ENCODE results near the gene DOC2A.

The DOC2A gene

DNA sequence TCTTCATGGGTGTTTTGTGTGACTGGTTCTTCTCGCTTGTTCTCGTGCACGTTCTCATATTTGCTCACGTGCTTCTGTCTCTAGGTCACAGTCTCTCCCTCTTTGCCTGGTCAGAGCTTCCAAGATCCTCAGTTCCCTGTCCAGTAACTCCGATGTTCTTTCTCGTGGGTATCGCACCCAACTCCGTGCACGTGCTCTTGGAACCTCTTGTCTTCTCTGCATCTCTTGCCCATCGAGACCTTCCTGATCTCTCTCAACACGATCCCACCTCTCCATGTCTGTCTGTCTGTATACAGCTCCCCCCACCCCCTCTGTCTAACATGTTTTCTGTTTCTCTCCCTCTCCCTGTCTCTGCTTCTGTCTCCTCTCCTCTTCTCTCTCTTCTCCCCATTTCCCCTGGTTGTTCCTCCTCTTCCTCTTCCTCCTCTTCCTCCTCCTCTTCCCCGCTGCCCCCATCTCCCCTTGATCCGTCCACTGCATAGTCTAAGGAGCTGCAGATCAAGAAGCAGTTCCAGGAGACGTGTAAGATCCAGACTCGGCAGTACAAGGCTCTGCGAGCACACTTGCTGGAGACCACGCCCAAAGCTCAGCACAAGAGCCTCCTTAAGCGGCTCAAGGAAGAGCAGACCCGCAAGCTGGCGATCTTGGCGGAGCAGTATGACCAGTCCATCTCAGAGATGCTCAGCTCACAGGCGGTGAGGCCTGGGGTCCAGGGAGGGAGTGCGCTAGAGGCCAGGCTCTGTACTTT lies 21.5 kb downstream of the DOC2A start:
- DNase-seq (ENCODE audit: low read depth): no peak

DNA sequence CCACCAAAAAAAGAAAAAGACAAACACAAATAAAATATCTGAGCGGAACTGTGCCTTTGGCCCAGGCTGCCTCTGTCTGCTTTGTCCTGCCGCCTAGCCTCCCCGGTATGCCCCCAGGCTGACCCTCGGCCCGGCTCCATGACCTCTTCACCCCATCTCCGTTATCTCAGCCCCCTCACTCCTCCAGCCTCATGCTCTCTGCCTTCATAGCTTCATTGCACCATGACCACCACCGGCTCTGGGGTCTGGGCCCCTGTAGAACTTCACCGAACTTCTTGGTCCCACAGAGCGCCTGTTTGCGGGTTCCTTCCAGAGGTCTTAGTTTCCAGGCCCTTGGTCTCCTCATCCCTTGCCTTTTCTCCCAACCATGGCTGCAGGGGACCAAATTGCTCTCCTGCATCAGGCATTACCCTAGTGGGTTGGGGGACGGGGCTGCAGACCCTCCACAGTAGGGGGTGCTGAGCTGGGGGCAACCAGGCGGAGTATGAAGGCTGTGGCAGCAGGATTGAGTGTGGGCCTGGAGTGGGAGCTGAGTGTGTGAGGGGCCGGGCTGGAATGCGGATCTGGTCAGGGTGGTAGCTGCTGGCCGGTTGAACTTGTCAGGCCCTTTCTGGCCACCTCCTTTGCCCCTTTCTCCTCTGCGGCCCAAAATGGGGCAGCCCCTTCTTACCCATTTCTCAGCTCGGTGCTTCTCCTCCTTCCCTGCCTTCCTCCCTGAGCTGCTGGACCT lies 22.3 kb downstream of the DOC2A start:
- no peak for DNase-seq (ENCODE audit: low read depth)

DNA sequence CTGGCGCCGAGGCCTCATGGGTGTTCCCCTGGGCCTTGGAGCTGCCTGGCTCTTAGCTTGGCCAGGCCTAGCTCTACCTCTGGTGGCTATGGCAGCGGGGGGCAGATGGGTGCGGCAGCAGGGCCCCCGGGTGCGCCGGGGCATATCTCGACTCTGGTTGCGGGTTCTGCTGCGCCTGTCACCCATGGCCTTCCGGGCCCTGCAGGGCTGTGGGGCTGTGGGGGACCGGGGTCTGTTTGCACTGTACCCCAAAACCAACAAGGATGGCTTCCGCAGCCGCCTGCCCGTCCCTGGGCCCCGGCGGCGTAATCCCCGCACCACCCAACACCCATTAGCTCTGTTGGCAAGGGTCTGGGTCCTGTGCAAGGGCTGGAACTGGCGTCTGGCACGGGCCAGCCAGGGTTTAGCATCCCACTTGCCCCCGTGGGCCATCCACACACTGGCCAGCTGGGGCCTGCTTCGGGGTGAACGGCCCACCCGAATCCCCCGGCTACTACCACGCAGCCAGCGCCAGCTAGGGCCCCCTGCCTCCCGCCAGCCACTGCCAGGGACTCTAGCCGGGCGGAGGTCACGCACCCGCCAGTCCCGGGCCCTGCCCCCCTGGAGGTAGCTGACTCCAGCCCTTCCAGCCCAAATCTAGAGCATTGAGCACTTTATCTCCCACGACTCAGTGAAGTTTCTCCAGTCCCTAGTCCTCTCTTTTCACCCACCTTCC lies 23.3 kb downstream of the DOC2A start:
- no peak for DNase-seq (ENCODE audit: low read depth)

DNA sequence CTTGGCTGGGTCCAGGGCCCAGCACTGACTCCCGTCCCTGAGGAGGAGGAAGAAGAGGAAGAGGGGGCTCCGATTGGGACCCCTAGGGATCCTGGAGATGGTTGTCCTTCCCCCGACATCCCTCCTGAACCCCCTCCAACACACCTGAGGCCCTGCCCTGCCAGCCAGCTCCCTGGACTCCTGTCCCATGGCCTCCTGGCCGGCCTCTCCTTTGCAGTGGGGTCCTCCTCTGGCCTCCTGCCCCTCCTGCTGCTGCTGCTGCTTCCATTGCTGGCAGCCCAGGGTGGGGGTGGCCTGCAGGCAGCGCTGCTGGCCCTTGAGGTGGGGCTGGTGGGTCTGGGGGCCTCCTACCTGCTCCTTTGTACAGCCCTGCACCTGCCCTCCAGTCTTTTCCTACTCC lies 23.9 kb downstream of the DOC2A start:
- no peak for DNase-seq (ENCODE audit: low read depth)

DNA sequence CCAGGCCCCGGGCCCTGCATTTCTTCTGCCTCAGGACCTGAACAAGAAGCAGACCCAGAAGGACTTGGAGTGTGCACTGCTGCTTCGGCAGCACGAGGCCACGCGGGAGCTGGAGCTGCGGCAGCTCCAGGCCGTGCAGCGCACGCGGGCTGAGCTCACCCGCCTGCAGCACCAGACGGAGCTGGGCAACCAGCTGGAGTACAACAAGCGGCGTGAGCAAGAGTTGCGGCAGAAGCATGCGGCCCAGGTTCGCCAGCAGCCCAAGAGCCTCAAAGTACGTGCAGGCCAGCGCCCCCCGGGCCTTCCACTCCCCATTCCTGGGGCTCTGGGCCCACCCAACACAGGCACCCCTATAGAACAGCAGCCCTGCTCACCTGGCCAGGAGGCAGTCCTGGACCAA lies 24.6 kb downstream of the DOC2A start:
- DNase-seq (ENCODE audit: low read depth): no peak

DNA sequence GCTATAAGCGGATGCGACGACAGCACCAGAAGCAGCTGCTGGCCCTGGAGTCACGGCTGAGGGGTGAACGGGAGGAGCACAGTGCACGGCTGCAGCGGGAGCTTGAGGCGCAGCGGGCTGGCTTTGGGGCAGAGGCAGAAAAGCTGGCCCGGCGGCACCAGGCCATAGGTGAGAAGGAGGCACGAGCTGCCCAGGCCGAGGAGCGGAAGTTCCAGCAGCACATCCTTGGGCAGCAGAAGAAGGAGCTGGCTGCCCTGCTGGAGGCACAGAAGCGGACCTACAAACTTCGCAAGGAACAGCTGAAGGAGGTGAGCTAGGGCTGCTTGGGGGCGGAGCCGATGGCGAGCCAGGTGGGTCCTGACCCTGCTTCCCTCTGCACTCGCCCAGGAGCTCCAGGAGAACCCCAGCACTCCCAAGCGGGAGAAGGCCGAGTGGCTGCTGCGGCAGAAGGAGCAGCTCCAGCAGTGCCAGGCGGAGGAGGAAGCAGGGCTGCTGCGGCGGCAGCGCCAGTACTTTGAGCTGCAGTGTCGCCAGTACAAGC lies 25.5 kb downstream of the DOC2A start:
- DNase-seq (ENCODE audit: low read depth): no peak

DNA sequence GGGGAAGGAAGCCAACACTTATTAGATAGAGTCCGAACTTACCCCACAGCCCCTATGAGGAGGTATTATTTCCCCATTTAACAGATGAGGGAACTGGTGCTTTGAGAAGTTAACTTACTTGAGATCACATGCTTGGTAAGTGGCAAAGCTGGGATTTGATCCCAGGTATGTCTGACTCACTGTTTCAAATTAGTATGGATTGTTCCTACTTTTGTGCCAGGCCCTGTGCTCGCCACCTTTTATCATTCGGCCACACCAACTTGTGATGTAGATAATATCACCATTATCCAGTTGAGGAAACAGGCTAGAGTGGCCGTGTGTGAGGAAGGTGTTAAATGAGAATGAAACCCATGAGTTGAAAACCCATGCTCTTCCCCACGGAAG lies 26.1 kb downstream of the DOC2A start:
- no peak for DNase-seq (ENCODE audit: low read depth)

DNA sequence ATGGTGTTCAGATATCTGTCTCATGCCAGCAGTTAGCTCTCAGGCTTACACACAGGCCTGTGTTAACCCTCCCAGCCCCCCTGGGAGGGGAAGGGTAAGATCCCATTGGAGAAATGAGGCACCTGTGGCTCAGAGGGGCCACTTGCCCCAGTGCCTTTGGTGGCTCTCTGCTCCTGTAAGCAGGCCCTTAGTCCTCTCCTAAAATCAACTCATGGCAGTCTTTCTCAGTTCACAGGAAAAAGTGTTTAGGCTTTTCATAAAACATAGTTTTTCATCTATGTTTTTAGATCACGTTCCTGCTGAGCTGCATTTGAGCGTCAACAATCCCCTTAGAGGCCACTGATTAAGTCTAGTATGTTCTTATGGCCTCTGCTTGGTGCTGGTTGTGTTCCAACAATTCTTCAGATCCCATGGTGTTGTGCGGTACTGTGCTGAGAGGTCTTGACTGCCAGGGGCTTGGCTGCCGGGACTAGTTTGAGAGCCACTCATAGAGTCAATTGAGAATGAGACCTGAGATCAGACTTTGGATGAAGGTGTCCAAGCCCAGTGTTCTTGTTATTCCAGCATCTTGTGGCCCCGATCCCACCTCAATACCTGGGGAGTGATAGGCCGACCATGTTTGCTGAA lies 26.6 kb downstream of the DOC2A start:
- DNase-seq (ENCODE audit: low read depth): no peak

DNA sequence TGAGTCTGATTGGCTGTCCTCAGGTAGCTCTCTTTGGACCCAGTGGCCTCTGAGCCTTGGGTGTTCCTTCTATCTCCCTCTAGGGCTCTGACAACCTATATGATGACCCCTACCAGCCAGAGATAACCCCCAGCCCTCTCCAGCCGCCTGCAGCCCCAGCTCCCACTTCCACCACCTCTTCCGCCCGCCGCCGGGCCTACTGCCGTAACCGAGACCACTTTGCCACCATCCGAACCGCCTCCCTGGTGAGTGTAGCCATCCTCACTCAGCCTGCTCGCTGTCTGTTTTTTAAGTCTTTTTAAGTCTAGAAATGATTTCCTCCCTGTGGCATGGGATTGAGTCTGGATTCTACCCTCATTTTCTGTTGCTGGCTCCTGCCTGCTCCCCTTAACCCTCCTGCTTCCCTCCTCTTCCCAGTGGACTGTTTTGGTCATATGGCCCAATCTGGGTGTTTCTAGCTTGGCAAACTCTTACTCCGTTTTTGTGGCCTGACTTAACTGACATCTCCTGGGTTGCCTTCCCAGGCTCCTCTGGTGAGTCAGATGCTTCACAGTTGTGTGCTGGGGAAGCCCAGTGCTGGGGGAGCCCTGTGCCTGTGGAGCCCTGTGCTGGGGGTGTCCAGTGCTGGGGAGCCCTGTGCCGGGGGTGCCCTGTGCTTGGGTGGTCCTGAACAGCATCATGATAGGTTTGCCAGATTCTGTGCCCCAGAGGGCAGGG lies 27.2 kb downstream of the DOC2A start:
- no peak for DNase-seq (ENCODE audit: low read depth)

DNA sequence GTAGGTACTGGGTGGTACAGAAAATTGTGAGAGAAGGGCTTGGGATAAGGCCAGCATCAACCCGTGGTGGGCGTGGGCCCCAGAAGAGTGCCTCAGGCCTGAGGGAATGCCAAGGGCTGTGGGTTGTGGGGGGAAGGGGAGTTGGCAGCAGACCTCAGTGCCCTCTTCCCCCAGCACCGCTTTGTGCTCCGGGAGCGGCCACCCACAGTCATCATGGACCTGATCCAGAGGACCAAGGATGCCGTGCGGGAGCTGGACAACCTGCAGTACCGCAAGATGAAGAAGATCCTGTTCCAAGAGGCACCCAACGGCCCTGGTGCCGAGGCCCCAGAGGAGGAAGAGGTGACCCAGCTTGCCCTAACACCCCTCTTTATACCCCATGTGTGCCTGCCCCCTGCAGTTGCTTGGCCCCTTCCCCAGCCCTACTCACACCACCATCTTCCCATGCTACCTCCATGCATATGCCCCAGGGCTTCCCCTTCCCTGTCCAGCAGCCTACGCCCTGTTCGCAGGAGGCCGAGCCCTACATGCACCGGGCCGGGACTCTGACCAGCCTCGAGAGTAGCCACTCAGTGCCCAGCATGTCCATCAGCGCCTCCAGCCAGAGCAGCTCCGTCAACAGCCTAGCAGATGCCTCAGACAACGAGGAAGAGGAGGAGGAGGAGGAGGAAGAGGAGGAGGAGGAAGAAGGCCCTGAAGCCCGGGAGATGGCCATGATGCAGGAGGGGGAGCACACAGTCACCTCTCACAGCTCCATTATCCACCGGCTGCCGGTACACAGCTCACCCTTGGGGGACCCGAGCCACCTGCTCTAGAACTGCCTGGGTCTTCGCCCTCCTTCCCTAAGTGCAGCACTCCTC lies 28.0 kb downstream of the DOC2A start:
- DNase-seq (ENCODE audit: low read depth): no peak

DNA sequence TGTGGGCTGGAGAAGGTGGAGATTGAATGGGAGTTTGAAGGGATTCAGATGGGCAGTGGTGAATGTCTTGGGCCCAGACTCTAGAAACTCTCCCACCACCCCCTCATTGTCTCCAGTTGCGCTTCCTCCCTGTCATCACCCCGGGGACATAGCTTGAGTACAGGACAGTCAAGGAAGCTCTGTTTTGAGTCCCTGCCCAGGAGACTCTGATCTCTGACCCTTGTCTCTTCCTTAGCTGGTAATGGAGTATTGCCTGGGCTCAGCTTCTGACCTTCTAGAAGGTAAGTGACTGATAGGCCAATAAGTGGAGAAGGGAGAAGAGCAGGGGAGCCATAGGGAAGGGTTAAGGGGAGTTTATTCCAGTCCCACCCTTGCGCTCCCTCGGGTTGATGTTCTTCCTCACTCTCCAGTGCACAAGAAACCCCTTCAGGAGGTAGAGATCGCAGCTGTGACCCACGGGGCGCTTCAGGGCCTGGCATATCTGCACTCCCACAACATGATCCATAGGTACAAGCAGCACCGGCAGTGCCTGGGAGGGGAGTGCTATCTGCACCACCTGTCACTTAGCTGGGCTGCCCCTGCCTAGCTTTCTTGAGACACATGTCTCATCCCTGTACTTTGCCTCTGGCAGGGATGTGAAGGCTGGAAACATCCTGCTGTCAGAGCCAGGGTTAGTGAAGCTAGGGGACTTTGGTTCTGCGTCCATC lies 32.1 kb downstream of the DOC2A start:
- no peak for DNase-seq (ENCODE audit: low read depth)

DNA sequence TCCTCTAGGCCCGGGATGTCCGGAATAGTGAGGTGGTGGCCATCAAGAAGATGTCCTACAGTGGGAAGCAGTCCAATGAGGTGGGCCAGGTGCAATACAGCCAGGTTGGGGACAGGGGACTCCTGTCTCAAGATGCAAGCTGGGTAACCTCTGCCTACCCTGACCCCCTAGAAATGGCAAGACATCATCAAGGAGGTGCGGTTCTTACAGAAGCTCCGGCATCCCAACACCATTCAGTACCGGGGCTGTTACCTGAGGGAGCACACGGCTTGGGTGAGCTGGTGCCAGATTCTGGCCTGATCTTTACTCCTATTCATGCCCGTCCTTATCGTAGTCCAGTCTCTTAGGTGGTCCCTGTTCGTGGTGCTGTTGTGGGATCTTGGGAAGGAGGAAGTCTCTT lies 32.7 kb downstream of the DOC2A start:
- DNase-seq (ENCODE audit: low read depth): no peak

DNA sequence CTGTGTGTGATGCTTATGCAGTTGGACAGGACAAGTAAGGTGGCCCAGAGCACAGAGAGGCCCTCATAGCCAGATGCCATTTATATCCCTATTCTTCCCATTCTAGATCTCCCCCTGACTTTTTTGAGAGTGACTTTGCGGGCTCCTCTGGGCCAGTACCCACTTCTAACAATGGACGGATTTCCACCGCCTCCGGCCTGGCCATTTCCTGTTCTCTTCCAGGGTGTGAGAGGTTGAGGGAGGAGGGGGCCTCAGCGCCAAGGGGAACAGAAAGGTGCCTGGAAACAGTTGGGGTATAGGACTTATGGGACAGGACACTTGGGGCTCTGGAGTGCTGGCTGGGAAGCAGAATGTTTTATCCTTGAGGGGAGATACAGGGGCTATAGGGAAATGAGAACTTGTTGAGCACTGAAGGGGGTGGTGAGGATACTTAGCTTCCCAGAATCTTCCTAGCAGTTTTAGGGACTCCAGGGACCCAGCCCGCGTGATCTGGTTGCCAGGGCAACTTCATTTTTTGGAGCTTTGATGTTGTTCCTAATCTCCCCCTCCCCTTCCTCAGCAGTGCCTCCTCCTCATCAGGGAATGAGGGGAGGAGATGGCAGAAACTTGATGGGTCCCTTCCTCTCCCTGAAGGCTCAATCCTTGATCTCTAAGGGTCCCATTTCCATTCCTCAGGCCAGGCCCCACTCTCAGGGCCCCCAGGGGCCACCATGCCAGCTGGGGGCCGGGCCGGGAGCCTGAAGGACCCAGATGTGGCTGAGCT lies 33.6 kb downstream of the DOC2A start:
- DNase-seq (ENCODE audit: low read depth): no peak

DNA sequence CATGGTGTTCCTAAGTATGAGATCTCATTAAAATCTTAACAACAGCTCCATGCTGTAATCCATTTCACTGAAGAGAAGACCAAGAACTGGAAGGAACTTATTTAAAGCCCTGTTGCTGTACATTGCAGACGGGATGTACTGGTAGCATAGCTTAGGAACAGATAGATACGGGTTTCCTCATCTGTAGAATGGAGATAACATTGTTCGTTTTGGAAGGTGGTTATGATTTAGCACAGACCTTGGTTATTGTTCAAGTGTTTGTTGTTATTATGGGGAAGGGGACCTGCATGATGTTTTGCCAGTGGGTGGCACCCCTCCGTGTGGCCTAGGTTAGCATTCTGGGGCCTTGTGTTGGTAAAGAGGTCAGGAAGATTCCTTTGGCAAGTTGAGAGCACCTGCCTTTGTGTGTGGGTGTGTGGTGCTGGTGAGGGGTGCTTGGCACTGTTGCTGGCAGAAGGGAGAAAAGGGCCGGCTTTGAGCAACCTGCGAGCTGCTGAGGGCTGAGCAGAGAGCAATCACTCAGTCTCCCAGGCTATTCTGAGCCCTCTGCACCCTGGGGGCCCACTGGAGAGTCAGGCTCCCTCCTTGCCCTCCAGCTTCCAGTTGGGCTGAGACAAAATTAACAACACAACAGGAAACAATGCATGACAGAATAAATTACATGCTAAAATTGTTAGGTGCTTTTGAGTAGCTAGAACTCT lies 34.9 kb downstream of the DOC2A start:
- no peak for DNase-seq (ENCODE audit: low read depth)

DNA sequence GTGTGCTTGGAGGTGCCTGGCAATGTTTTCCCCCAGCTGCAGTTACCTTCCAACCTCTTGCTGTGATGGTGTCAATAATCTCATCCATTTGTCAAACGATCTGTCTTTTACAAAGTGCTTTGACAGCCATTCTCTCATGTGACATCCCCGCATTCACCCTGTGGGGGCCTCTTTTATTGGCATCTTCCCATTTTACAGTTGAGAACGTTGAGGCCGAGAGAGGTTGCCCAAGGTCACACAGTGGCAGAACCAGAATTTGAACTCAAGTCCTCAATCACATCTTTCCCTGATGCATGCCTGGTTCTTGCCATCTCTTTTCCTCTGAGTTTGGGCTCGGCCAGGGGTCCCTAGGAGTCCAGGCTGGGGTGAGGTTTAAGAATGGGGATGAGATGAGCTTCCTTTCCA lies 35.7 kb downstream of the DOC2A start:
- no peak for DNase-seq (ENCODE audit: low read depth)

DNA sequence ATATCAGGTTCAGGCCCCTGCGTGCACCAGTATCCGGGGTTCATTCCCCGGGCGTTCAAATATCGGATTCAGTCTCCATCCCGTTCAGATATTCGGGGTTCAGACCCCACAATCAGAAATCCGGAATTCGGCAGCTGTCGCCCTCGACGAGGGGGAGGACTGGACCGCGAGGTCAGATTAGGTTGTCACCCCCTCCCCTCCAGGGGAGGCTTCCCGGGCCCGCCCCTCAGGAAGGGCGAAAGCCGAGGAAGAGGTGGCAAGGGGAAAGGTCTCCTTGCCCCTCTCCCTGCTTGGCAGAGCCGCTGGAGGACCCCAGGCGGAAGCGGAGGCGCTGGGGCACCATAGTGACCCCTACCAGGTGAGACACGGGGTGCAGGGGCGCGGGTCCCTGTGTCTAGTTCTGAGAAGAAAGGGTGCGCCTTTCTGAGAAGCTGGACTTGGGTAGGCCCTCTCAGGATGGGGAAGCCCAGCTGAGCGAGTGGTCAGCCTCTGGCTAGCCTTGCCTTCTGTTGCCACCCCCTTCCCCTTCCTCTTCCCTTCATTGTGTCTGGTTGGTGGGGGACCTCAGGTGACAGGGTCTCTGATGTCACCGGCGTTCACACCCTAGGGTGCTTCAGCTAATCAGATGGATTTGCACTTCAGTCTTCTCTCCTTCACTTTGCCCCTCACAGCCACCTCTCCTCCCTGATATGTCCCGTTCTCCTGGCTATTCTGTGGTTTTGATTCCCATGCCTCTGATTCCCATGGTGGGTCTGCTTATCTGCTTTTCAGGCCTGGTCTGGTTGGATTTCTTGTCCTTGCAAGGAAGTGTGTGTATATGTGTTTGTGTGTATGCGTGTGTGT lies 36.3 kb downstream of the DOC2A start:
- DNase-seq (ENCODE audit: low read depth): no peak

DNA sequence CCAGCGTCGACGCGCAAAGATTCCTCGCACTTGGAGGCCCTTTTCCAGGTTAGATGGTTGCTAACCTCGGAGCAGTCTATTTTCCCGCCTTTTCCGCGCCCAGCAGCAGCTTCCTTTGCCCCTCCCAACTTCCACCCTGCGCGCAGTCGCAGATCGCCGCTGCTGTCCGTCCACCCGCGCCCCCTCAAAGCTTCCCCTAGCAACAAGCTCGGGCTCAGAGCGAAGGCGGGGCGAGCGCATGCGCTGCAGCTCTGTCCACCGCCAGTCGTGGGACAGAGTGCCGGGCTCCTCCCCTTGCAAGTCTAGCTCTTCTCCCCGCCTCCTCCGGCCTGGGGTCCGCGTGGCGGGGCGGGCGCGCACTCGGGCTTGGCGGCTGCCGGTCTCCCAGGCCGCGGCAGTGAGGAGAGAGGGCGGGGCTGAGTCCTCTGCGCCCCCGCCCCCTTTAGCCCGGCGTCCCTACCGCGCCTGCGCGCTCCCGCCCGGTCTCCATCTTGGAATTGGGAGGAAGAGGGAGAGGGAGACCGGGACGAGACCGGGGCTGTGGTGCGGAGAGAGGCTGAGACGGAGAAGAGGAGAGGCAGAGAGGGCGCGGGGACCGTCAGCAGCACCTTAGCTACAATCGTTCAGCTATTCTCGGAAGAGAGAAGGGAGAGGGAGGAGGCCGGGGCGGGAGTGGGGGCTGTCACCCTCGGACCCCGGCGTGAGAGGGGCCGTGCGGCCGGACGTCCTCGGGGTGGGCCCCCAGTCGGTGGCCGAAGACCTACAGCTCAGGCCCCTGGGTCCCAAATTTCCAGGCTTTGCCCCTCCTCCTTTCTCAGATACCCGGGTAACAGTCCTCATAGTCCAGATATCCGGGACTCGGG lies 37.2 kb downstream of the DOC2A start, which contains the start of gene TAOK2:
TAOK2 (plus strand) TSS at position 485 of the 863 bp plus-strand sequence. CDS start 3,905 bp downstream, outside the sequence.
- DNase-seq (ENCODE audit: low read depth): peak; percentile 89
